Measurements from ENCODE around the gene COPS3.

DNA sequence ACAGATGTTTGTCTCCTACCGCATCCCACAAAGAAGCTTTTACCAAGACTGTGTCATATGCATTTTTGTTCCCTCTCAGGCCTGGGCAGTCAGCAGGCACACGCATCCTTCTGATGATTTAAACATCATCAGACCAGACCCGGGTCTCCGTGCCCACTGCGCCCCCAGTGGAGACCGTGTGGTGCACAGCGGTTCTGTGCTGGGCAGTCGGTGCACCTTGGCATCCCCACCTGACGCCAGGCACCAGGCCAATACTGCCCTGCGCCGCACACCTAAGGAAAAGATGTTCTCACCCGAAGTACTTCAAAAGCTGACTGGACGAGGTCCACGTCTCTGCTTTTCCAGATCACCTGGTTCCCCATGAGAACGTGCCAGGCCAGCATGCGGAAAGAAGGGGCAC, 64.3 kb downstream of the COPS3 start:
- TF ChIP-seq CTCF (IDR thresholded peaks at IDR 0.05) (no peak), POLR2AphosphoS5 (IDR thresholded peaks at IDR 0.05) (no peak)
